ENCODE results near the gene ANGEL1. TPM values are rescaled to one million over a fixed set of nuclear protein-coding genes. Genes with fewer than 3 reads are reported as not detected.
A peak's percentile ranks its signal among the peaks of the same experiment; 100 is the strongest.

The ANGEL1 gene, protein sequence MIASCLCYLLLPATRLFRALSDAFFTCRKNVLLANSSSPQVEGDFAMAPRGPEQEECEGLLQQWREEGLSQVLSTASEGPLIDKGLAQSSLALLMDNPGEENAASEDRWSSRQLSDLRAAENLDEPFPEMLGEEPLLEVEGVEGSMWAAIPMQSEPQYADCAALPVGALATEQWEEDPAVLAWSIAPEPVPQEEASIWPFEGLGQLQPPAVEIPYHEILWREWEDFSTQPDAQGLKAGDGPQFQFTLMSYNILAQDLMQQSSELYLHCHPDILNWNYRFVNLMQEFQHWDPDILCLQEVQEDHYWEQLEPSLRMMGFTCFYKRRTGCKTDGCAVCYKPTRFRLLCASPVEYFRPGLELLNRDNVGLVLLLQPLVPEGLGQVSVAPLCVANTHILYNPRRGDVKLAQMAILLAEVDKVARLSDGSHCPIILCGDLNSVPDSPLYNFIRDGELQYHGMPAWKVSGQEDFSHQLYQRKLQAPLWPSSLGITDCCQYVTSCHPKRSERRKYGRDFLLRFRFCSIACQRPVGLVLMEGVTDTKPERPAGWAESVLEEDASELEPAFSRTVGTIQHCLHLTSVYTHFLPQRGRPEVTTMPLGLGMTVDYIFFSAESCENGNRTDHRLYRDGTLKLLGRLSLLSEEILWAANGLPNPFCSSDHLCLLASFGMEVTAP
- 22.2 and 31.6 TPM in 2 replicates for total RNA-seq (2014; rRNA removed; shearing (Covaris generic))
- polyA plus RNA-seq (2016; fragmentation: Nextera tagmentation; extraction: Ambion mirVana) = 4.6 and 5.3 TPM in 2 replicates
- long read RNA-seq, full-length matches to known transcripts = 1 of 2 reads
- long read RNA-seq, partial matches to known transcripts = 0 of 2 reads
- long read RNA-seq, other reads (novel, unspliced or antisense) = 1 of 2 reads

DNA sequence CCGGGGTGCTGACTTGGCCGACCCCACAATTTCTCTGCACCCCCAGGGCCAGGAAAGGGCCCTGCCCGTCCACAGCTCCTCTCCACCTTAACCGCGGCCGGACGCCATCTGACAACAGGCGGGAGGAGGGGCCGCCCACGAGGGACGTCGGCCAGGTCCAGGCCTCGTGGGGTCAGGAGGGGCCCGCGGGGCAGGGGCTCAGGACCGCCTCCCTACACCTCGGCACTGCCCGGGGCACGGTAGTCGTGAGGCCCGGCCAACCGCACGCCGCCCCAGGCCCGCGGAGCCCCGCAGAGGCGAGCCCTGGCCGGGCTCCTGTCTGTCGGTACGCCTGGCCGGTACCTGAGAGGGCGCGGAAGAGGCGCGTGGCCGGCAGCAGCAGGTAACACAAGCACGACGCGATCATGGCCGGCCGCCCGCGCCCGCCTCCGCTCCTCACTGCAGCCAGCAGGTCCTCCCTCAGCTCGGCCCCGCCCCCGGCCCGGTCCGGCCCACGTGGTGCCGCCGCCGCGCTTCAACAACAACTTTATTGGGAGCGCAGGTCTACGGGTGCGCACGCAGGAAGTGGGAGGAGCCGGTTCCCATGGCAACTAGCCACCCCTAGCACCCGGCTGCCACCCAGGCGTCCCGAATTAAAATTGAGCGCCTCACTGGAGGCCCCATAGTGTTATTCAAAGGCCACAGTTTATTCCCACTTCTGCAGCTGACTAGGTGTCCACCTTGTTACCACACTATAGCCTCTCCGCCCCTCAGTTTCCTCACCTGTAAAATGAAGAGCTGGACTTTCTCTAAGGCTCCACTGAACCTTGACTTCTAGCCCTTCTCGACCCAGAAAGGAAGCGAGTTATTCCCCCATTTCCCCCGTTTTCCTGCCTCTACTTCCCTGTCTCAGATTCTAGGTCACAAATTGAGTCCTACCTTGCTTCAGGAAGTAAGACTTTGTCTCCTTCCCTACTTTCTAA, at the start of gene ANGEL1:
TSS of gene ANGEL1 (minus strand) at position 461 of the 962 bp plus-strand sequence. CDS start at position 406, 55 bp downstream.
- peak within 1 kb of the TSS; percentile 83 for H3K27ac ChIP-seq (ENCODE audit: low read depth)

More for the DNA sequence above, at the start of gene ANGEL1:
- Histone ChIP-seq H3K27me3 (ENCODE audit: insufficient read depth) (no peaks in the 10 kb centered on the region), H3K4me3 (peak within 1 kb of the TSS; percentile 93), H3F3A (replicated peaks; ENCODE audit: low read depth) (no peaks in the 10 kb centered on the region), H2AFZ (peak within 1 kb of the TSS; percentile 99), H4K20me1 (replicated peaks; ENCODE audit: insufficient read depth) (no peaks in the 10 kb centered on the region; the same call in 1 of the 2 replicates), H3K4me2 (peak within 1 kb of the TSS; percentile 100), H3K9me2 (ENCODE audit: insufficient read depth) (no peaks in the 10 kb centered on the region), H3K36me3 (ENCODE audit: insufficient read depth) (peaks cover 11% of the 10 kb centered on the region), H3K4me1 (ENCODE audit: insufficient read depth) (peaks cover 10% of the 10 kb centered on the region), H3K79me2 (replicated peaks; ENCODE audit: insufficient read depth) (peaks cover 20% of the 10 kb centered on the region)
- Mint-ChIP-seq H3K9me3 (no peaks in the 10 kb centered on the region; the same call in 2 of the 3 replicates), H3K4me1 (peaks cover 16% of the 10 kb centered on the region), H3K4me3 (peak within 1 kb of the TSS; percentile 90), H3K27ac (peak within 1 kb of the TSS; percentile 78), H3K27me3 (ENCODE audit: insufficient read depth, low read depth, poor library complexity) (no peaks in the 10 kb centered on the region), H3K36me3 (ENCODE audit: low read depth) (peaks cover 13% of the 10 kb centered on the region)
- TF ChIP-seq POLR2AphosphoS5 (IDR thresholded peaks at IDR 0.05; ENCODE audit: low read depth) = peak; percentile 91
- TF ChIP-seq, protein P1, sequence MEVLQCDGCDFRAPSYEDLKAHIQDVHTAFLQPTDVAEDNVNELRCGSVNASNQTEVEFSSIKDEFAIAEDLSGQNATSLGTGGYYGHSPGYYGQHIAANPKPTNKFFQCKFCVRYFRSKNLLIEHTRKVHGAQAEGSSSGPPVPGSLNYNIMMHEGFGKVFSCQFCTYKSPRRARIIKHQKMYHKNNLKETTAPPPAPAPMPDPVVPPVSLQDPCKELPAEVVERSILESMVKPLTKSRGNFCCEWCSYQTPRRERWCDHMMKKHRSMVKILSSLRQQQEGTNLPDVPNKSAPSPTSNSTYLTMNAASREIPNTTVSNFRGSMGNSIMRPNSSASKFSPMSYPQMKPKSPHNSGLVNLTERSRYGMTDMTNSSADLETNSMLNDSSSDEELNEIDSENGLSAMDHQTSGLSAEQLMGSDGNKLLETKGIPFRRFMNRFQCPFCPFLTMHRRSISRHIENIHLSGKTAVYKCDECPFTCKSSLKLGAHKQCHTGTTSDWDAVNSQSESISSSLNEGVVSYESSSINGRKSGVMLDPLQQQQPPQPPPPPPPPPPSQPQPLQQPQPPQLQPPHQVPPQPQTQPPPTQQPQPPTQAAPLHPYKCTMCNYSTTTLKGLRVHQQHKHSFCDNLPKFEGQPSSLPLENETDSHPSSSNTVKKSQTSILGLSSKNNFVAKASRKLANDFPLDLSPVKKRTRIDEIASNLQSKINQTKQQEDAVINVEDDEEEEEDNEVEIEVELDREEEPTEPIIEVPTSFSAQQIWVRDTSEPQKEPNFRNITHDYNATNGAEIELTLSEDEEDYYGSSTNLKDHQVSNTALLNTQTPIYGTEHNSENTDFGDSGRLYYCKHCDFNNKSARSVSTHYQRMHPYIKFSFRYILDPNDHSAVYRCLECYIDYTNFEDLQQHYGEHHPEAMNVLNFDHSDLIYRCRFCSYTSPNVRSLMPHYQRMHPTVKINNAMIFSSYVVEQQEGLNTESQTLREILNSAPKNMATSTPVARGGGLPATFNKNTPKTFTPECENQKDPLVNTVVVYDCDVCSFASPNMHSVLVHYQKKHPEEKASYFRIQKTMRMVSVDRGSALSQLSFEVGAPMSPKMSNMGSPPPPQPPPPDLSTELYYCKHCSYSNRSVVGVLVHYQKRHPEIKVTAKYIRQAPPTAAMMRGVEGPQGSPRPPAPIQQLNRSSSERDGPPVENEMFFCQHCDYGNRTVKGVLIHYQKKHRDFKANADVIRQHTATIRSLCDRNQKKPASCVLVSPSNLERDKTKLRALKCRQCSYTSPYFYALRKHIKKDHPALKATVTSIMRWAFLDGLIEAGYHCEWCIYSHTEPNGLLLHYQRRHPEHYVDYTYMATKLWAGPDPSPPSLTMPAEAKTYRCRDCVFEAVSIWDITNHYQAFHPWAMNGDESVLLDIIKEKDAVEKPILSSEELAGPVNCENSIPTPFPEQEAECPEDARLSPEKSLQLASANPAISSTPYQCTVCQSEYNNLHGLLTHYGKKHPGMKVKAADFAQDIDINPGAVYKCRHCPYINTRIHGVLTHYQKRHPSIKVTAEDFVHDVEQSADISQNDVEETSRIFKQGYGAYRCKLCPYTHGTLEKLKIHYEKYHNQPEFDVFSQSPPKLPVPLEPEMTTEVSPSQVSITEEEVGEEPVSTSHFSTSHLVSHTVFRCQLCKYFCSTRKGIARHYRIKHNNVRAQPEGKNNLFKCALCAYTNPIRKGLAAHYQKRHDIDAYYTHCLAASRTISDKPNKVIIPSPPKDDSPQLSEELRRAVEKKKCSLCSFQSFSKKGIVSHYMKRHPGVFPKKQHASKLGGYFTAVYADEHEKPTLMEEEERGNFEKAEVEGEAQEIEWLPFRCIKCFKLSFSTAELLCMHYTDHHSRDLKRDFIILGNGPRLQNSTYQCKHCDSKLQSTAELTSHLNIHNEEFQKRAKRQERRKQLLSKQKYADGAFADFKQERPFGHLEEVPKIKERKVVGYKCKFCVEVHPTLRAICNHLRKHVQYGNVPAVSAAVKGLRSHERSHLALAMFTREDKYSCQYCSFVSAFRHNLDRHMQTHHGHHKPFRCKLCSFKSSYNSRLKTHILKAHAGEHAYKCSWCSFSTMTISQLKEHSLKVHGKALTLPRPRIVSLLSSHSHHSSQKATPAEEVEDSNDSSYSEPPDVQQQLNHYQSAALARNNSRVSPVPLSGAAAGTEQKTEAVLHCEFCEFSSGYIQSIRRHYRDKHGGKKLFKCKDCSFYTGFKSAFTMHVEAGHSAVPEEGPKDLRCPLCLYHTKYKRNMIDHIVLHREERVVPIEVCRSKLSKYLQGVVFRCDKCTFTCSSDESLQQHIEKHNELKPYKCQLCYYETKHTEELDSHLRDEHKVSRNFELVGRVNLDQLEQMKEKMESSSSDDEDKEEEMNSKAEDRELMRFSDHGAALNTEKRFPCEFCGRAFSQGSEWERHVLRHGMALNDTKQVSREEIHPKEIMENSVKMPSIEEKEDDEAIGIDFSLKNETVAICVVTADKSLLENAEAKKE (CRISPR knock-in tag; IDR thresholded peaks at IDR 0.05) = no peak
- peak; percentile 83 for TF ChIP-seq CREB1 (CRISPR knock-in tag; IDR thresholded peaks at IDR 0.05; ENCODE audit: low read depth)
- TF ChIP-seq, protein P2, sequence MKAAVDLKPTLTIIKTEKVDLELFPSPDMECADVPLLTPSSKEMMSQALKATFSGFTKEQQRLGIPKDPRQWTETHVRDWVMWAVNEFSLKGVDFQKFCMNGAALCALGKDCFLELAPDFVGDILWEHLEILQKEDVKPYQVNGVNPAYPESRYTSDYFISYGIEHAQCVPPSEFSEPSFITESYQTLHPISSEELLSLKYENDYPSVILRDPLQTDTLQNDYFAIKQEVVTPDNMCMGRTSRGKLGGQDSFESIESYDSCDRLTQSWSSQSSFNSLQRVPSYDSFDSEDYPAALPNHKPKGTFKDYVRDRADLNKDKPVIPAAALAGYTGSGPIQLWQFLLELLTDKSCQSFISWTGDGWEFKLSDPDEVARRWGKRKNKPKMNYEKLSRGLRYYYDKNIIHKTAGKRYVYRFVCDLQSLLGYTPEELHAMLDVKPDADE (IDR thresholded peaks at IDR 0.05) = peak; percentile 74
- ATAC-seq = peak; percentile 95
- DNase-seq (ENCODE audit: low spot score) = peak; percentile 98
